Panc1 (cell line): ENCODE data around the gene EXOSC7.

Experiments used
- POLR2AphosphoS5 ChIP-seq: IDR thresholded peaks from 2 replicates; pipeline ENCODE4 v1.6.1; 2012; ENCODE audit warnings: mild to moderate bottlenecking, low read depth, low read length, moderate library complexity
- REST ChIP-seq, 2 experiments: IDR thresholded peaks; 2 replicates each; pipeline ENCODE4 v1.6.1; 2011 to 2012; ENCODE audit warnings: low read depth in 2 of 2, control low read depth in 1 of 2, low read length in 1 of 2, mild to moderate bottlenecking in 1 of 2, moderate library complexity in 1 of 2; ENCODE audit not compliant: insufficient read depth in 1 of 2
- TCF7L2 ChIP-seq: IDR thresholded peaks from 2 replicates; pipeline ENCODE4 v1.6.1; 2011; ENCODE audit warnings: mild to moderate bottlenecking, low read depth, low read length, inconsistent platforms
- TF ChIP-seq, protein P1 (sequence below): fragments of 450-650 bp; IDR thresholded peaks from 2 replicates; pipeline ENCODE4 v1.5.1; 2017; ENCODE audit warnings: mild to moderate bottlenecking

- TF ChIP-seq, protein P1, sequence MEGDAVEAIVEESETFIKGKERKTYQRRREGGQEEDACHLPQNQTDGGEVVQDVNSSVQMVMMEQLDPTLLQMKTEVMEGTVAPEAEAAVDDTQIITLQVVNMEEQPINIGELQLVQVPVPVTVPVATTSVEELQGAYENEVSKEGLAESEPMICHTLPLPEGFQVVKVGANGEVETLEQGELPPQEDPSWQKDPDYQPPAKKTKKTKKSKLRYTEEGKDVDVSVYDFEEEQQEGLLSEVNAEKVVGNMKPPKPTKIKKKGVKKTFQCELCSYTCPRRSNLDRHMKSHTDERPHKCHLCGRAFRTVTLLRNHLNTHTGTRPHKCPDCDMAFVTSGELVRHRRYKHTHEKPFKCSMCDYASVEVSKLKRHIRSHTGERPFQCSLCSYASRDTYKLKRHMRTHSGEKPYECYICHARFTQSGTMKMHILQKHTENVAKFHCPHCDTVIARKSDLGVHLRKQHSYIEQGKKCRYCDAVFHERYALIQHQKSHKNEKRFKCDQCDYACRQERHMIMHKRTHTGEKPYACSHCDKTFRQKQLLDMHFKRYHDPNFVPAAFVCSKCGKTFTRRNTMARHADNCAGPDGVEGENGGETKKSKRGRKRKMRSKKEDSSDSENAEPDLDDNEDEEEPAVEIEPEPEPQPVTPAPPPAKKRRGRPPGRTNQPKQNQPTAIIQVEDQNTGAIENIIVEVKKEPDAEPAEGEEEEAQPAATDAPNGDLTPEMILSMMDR = no peak
- TF ChIP-seq POLR2AphosphoS5 (no peak), TCF7L2 (no peak), REST (IDR thresholded peaks at IDR 0.05; ENCODE audit: insufficient read depth in 1 of 2, low read depth in 2 of 2, low read length in 1 of 2) (no peak)
These were observed 25.7 kb upstream of the EXOSC7 start for GRCh38 chr3:44950275-44950734.
